HG02884 (cell line): ENCODE measurements around the gene LHPP.
"Not testable (repeated sequence)": the region's sequence is repeated elsewhere in the genome, so short reads cannot be mapped to it uniquely, and the experiment has no call there.

ENCODE experiments used
- ATAC-seq: cut with Tn5 transposase; IDR thresholded peaks from one replicate; pipeline ENCODE4 v1.9.1; 2021; ENCODE audit warnings: mild to moderate bottlenecking, moderate library complexity; ENCODE audit not compliant: unreplicated experiment

LHPP gene, protein sequence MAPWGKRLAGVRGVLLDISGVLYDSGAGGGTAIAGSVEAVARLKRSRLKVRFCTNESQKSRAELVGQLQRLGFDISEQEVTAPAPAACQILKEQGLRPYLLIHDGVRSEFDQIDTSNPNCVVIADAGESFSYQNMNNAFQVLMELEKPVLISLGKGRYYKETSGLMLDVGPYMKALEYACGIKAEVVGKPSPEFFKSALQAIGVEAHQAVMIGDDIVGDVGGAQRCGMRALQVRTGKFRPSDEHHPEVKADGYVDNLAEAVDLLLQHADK

GRCh38 chr10:124461642-124462347, at the start of gene LHPP:
Gene LHPP, plus strand, starts transcription at chr10:124461823. Its CDS starts 40 bp downstream, at chr10:124461863.
- peak; percentile 93 for ATAC-seq

DNA sequence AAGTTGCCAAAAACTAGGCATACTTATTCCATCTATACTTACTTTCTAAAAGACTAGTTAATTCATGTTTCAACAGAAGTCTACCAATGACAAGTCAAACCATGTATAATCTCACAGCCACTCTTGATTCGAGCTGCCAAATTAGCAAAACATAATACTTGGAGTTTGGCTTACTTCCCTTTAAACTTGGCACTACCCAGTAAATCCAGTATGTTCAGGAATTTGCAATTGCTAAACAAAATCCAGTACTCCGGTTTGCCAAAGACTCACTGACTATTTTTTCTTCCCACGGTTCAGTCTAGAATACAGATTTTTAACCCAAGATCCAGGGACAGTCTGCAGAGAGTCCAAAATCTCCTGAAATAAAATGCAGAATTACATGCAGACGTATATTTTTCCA, 47.5 kb upstream of the LHPP start:
- no peak for ATAC-seq

- no peak for ATAC-seq
Observed at GRCh38 chr10:124415210-124415609, 46.4 kb upstream of the LHPP start.

DNA sequence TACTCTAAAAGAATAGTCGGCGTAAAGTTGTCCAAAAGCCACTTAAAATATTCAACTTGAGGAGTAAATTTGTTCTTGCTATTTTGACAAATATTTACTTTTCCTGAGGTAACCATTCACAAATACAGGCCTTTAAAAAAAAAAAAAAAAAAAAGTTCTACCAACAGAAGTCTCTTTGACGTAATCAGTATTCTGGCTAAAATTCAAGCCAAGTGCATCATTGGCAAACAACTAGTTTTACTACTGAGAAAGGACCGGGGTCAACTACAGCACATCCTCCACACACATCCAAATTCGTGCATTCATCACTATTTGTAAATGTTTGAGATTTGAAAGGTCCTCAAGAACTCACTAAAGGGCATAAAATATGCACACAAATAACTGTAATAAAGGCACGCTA, 44.9 kb upstream of the LHPP start:
- ATAC-seq: no peak

- peak; percentile 25 for ATAC-seq
Observed at GRCh38 chr10:124417895-124418725, 43.5 kb upstream of the LHPP start.

- ATAC-seq: peak; percentile 95
Observed at GRCh38 chr10:124418726-124419501, 42.7 kb upstream of the LHPP start, which contains the start of gene OAT. Gene OAT, minus strand, starts transcription at chr10:124418923. Its CDS starts 6,752 bp downstream, at chr10:124412171.

DNA sequence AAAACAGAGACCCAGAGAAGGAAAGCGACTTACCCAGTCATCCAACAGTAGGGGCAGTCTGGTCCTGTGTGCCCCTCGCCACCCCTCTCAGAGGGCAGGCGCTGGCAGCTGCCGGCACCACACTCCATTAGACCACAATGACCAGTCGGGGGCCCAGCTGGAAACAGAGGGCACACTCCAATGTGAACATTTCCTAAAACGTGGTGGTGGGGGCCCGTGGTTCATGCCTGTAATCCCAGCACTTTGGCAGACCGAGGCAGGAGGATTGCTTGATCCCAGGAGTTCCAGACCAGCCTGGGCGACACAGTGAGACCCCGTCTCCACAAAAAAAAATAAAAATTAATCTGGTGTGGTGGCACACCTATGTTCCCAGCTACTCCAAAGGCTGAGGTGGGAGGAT, 42.0 kb upstream of the LHPP start:
- no peak for ATAC-seq

DNA sequence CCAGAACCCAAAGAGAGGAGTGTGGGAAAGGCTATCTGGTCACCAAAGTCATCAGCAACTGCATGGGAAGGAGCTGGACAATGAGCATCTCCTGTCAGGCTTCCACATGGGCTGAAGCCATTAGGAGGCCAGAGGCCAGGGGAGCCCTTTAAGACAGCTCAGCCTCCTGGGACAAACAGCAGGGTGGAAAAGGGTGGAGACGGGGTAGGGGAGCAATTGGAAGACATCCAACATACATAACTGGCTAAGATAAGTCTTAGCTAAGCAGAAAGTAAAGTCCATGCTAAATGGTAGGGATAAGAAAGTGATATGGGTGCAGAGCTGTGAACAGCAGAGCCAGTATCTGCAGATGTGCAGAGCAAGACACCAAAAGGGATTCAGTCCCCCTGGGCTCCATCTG, 41.4 kb upstream of the LHPP start:
- ATAC-seq: no peak

GRCh38 chr10:124422742-124423141, 38.9 kb upstream of the LHPP start:
- ATAC-seq: no peak

DNA sequence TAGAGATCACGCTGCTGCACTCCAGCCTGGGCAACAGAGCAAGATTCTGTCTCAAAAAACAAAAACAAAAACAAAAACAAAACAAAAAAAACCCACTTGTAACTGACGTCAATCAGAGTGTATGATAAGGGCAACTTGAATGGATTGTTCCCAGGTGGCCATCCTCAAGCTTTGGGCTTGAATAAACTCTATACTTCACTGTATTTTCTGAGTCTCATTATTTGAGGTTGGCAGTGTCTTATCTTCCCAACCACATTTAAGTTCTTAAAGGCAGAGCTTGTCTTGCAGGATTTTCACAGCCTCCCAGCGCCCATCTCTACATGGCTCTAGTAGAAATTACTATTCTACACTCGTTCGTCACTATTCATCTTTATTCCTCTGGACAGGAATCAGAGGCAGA, 37.8 kb upstream of the LHPP start:
- no peak for ATAC-seq

DNA sequence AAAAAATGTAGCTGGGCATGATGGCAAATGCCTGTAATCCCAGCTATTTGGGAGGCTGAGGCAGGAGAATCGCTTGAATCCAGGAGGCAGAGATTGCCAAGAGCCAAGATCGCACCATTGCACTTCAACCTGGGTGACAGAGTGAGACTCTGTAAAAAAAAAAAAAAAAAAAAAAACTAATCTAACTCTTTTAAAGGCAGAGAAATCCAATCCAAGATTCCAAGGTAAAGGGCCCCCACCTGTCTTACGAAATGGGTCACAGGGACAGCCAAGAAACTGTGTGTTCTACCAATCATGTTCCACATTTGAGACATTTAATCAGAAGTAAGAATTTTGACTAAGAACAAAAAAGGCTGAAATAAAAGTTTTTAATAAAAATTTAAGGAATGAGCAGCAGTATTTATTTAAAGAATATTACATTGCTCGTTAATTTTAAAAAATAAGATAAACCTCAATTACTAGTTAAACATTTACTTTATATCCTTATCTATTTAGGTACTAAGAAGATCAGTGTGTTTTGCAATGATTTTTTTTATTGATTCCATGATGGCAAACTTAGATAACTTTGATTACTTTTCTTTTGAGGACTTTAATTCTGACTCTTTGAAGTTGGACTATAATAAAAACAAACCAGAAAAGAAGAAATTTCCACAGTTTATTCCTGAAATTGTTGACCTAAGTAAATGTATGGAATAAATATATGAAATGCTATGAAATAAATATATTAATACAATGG, 36.2 kb upstream of the LHPP start:
- no peak for ATAC-seq

DNA sequence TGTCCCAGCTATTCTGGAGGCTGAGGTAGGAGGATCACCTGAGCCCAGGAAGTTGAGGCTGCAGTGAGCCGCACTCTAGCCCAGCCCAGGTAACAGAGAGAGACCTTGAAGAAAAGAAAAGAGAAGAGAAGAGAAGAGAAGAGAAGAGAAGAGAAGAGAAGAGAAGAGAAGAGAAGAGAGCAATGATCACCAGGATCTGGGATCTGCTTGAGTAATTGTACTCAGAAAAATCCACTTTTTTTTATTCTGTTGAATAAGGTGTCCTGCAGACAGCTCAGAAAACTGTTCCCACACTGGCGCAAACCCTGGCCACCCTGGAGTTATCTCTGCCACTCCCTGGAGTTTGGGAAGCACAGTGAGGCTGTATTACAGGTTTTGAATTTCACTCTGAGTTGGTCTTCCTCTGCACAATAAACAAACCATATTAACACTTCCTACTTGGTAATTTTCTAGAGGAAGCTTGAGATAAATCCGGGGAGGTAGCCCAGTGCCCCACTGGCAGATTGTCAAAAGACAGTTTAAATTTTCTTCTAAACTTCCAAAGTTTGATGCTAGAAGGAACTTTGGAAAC, 33.3 kb upstream of the LHPP start:
- ATAC-seq: no peak

GRCh38 chr10:124429576-124429975, 32.0 kb upstream of the LHPP start:
- ATAC-seq: no peak

DNA sequence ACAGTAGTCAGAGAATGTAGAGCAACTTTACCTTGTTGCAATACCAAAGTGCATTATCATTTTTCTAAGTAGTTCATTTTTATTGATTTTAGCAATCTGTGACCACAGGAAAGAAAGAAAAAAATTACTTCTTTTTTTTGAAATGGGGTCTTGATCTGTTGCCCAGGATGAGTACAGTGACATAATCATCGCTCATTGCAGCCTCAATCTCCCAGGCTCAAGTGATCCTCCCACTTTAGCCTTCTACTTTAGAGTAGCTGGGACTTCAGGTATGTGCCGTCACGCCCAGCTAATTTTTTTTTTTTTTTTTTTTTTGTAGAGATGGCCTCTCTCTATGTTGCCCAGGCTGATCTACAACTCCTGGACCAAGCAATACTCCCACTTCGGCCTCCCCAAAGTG, 31.5 kb upstream of the LHPP start:
- ATAC-seq: no peak

- no peak for ATAC-seq
Observed at GRCh38 chr10:124433461-124433860, 28.2 kb upstream of the LHPP start.

DNA sequence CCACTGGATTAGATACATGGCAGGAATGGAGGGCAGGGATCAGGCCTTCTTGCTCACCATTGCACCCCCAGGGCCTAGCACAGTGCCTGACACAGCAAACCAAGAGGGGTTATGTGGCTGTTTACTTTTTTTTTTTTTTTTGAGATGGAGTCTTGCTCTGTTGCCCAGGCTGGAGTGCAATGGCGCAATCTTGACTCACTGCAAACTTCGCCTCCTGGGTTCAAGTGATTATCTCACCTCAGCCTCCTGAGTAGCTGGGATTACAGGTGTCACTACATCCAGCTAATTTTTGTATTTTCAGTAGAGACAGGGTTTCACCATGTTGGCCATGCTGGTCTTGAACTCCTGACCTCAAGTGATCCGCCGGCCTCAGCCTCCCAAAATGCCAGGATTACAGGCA, 25.9 kb upstream of the LHPP start:
- ATAC-seq: not testable (repeated sequence)

GRCh38 chr10:124436191-124436638, 25.4 kb upstream of the LHPP start:
- peak; percentile 74 for ATAC-seq

DNA sequence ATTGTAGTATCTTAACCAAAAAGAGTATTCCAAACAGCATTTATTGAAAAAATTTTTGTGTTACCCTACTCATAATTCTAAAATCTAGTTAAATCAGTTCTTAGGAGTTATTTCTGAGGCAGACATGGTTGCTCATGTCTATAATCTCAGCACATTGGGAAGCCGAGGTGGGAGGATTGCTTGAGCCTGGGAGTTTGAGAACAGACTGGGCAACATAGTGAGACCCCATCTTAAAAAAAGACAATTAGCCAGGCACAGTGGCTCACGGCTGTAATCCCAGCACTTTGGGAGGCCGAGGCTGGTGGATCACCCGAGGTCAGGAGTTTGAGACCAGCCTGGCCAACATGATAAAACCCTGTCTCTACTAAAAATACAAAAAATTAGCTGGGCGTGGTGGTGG, 19.9 kb upstream of the LHPP start:
- not testable (repeated sequence) for ATAC-seq

DNA sequence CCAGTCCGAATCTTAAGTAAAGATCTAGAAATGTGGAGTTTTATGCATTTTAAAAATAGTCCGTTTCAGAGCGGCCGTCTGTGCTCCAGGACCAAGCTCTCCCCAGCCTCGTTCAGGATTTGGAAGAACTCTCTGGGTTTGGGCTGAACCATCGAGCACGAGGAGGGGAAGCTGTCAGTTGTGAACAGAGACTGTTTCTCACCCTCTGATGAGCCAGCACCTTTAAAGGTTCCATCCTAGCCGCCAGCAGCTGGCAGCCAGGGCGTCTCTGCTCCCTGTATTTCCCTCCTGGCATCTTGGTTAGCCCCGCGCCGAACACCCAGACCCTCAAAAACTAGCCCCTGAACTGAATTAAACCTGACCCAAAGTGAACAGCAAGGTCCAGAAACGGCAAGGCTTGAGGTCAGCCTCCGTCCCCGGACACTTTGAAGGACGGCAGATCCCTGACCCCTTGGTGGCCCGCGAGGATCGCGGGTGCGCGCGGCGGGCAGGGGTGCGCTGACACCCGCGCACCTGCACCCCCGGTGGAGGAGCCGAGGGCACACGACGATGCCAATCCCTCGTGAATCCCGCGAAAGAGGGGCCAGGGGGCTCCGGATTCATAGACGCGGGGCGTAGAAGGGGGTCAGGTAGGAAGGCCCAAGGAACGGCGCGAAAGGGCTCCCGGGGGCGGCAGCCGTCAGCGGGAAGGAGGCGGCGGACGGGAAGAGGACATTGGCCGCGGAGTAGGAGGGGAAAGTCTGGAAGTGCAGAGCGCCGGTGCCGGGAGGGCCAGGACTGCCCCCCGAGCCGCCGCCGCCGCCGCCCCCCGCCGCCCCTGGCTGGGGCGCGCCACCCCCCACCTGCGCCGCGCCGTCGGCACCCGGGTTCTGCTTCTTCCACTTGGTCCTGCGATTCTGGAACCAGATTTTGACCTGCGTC, 14.5 kb upstream of the LHPP start:
- no peak for ATAC-seq
